WI38 (cell line): Measurements from ENCODE around the gene GDPD3.

ENCODE experiments used
- H3K4me3 ChIP-seq: 2 replicates; pipeline ENCODE4 v1.5.1; 2011; ENCODE audit warnings: low read depth, mild to moderate bottlenecking, control low read depth, low read length
- TF ChIP-seq, protein P1 (sequence below): IDR thresholded peaks from 2 replicates; pipeline ENCODE4 v1.5.1; 2012; ENCODE audit warnings: low read depth, mild to moderate bottlenecking, control low read depth, low read length

Gene GDPD3

DNA sequence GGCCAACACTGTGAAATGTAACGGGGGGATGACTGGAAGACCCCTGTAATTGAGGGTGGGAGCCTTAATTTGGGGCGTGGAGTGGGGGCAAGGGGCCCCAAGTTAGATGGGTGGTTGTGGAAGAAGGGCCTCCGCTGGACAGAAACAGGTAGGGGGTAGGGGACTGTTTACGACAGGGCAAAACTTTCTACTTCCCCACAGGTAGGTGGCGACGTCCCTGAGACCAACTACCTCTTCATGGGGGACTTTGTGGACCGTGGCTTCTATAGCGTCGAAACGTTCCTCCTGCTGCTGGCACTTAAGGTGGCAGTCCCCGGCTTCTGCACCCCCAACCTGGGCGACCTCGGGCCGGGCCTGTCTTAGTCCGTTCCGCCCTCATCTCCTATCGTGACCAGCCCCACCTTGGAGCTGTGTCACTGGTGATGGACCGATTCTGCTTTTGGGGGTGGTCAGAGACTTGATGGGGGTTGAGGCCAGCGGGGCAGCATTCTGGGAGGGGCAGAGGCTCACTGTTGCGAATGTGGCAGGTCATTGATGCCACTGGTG, 30.7 kb downstream of the GDPD3 start:
- TF ChIP-seq, protein P1, sequence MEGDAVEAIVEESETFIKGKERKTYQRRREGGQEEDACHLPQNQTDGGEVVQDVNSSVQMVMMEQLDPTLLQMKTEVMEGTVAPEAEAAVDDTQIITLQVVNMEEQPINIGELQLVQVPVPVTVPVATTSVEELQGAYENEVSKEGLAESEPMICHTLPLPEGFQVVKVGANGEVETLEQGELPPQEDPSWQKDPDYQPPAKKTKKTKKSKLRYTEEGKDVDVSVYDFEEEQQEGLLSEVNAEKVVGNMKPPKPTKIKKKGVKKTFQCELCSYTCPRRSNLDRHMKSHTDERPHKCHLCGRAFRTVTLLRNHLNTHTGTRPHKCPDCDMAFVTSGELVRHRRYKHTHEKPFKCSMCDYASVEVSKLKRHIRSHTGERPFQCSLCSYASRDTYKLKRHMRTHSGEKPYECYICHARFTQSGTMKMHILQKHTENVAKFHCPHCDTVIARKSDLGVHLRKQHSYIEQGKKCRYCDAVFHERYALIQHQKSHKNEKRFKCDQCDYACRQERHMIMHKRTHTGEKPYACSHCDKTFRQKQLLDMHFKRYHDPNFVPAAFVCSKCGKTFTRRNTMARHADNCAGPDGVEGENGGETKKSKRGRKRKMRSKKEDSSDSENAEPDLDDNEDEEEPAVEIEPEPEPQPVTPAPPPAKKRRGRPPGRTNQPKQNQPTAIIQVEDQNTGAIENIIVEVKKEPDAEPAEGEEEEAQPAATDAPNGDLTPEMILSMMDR: no peak

DNA sequence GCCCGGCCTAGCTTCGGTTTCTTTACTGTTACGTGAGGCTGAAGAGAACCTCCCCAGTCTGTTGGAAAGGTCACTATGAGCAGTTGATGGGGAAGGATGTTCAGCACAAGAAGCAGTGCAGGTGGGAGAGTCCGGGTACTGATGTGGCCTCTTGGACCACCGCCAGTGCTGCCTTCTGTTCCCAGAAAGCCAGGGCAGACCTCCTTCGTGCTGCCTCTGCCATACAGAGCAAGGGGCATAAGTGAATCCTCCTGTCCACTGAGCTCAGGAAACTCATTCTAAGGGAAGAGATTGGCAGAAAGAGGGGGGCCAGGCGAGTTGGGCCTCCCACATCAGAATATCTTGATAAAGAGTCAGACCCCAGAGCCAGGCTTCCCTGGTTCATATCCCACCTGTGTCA, 33.9 kb downstream of the GDPD3 start:
- TF ChIP-seq, protein P1: no peak

More for the DNA sequence above, 30.7 kb downstream of the GDPD3 start:
- no peak overlapping the region for H3K4me3 ChIP-seq

DNA sequence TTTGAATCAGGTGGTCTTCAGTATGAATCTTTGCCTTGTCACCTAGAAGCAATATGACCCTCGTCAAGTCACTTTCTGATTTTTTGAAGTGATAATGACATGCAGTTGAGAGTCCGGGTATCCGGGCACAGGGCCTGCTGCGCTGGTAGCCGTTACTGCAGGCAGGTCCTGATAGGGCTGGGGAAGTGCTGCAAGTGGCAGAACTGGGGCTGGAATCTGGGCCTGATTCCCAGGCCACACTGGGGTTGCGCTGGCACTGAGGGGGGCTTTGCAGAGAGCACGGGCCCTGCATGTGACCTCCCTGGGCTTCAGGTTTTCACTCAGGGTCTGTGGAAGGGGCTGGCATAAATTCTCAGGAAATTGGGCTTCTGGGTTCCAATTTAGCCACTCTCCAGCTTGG, 34.6 kb downstream of the GDPD3 start:
- H3K4me3 ChIP-seq: no peak overlapping the region
- TF ChIP-seq, protein P1: no peak

More for the DNA sequence above, 33.9 kb downstream of the GDPD3 start:
- H3K4me3 ChIP-seq: no peak overlapping the region

DNA sequence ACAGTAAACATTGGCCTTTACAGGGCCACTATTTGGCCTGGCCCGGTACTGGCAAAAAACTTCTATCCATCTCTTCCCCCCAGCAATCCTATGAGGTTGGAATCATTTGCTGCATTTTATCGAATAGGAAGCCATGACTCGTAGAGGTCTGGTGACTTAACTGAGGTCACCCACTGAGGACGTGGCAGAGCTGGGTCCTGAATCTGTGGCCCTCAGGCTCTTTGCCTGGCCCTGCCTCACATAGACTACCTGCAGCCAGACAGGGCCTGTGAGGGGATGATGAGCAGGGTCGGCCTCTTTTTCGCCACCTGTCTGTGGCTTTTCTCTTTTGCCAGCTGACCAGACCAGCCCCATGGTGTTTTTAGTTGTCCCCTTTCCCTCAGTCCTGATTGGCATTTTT, 35.7 kb downstream of the GDPD3 start:
- TF ChIP-seq, protein P1: no peak
- H3K4me3 ChIP-seq: peak overlapping the region; percentile 98

DNA sequence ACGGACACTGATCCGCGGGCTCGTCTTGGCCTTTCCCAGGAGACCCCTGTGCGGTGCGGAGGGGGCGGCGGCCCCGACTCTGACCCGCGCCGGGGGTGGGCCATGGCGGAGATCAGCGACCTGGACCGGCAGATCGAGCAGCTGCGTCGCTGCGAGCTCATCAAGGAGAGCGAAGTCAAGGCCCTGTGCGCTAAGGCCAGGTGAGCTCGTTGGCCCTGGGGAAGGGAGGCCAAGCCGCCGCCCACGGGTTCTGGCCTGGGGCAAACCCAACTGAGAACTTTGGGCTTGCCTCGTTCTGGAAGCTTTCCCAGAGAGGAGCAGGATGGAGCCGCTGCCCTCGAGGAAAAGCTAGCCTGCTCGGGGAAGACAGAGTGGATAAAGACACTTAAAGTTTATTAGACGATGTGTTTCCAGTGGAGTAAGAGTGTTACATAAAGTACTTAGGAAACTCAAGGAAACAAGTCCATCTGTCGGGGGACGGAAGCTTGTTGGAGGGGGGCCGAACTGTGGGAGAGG, 37.0 kb downstream of the GDPD3 start:
- TF ChIP-seq, protein P1: no peak
- H3K4me3 ChIP-seq: peak overlapping the region; percentile 98

DNA sequence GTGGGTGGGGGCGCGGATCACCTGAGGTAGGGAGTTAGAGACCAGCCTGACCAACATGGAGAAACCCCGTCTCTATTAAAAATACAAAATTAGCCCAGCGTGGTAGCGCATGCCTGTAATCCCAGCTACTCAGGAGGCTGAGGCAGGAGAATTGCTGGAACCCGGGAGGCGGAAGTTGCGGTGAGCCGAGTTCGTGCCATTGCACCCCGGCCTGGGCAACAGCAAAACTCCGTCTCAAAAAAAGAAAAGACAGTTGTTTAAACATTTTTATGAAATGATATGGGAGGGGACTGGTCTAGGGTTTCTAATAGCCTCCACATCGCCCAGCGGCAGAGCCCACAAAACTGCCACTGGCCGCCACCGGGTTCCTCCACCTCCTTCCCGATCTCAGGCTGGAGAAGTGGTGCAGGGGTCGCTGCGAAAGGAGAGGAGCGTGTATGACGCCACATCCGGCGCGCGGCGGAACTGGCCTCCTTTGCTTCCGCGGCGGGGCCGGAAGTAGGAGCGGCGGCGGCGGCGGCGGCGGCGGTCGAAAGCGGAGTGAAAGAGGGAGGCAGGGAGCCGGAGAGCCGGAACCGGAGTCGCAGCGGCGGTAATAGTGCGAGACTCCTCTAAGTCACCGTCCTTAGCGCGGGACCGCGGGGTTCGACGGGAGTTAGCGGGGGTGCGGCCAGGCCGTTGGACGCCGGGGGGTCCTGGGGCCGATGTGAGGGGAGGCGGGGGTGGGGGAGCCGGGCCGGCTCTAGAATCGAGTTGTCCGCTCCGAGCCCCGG, 37.6 kb downstream of the GDPD3 start, which contains the start of gene PPP4C:
Gene PPP4C, plus strand, starts transcription at position 492 of the 773 bp plus-strand sequence. CDS start 384 bp downstream, outside the sequence.
- TF ChIP-seq, protein P1: no peak
- peak within 1 kb of the TSS; percentile 98 for H3K4me3 ChIP-seq

DNA sequence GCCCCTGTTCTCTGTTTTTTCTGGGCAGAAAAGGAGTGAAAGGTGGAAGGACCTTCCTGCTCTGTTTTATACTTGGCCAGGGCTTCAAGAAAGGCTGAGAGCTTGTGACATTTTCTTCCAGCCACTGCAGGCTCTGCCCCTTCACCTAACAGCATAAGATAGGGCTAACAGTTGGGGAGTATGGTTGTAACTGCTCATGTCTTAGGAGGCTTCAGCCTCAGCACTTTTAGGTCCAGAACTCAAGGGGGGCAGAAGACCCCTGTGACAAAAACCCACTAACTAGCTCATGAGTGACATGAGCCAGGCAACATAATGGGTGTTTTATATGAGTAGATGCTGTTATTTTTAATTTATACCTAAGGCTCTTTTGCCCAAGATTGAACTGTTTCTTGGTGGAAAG, 42.8 kb downstream of the GDPD3 start:
- H3K4me3 ChIP-seq: 0 out of 2 replicates have a peak overlapping the region, but pooled peaks have one; percentile 10
- TF ChIP-seq, protein P1: no peak
